GM18909 (cell line): ENCODE data around the gene FBLN5.
"Not testable (repeated sequence)": the region's sequence is repeated elsewhere in the genome, so short reads cannot be mapped to it uniquely, and the experiment has no call there.

ENCODE experiments used
- ATAC-seq: cut with Tn5 transposase; IDR thresholded peaks from one replicate; pipeline ENCODE4 v1.9.1; 2021; ENCODE audit warnings: mild to moderate bottlenecking; ENCODE audit not compliant: unreplicated experiment, poor library complexity

The FBLN5 gene

GRCh38 chr14:91888641-91889476 is 58.6 kb downstream of the FBLN5 start:
- no peak for ATAC-seq

GRCh38 chr14:91886961-91887360 is 60.5 kb downstream of the FBLN5 start:
- ATAC-seq = no peak

DNA sequence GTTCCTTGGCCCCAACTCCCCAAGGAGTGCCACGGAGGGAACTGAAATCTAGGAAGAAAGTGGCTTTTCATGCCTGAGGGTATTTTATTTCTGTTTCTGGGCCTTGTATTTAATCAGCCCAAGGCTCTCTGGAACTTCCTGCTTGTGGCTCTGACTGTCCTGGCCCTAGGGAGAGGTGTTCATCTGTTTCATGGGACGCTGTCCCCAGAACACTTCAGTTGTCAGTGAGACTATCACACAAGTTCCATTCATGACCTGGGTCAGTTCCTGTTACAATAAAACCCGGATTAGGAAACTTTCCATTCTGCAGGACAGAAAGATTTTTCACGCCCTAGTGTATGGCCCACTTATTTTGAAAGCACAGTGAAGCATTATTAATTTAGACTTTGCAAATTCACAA is 61.7 kb downstream of the FBLN5 start:
- no peak for ATAC-seq

- no peak for ATAC-seq
Measured at GRCh38 chr14:91885113-91885712, 62.3 kb downstream of the FBLN5 start.

GRCh38 chr14:91884664-91885063 is 62.8 kb downstream of the FBLN5 start:
- no peak for ATAC-seq

- no peak for ATAC-seq
Measured at GRCh38 chr14:91883753-91884152, 63.7 kb downstream of the FBLN5 start.

DNA sequence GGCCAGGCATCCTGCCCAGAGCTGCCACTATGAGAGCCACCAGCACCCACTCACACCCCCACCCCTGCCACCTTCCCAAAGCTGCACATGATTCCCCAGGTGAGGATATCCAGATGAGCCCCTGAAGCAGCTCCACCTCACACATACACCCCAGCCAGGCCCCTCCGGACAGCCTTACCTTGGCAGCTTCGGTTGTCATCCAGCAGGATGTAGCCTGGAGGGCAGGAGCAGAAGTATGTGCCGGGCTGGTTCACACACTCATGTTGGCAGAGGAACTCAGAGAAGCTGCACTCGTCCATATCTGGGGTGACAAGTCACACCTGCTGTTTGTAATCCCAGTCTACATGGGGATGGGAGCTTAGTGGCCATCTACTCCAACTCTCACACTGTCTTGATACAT is 64.7 kb downstream of the FBLN5 start:
- ATAC-seq = no peak

GRCh38 chr14:91882369-91882768 is 65.1 kb downstream of the FBLN5 start:
- ATAC-seq = no peak

- ATAC-seq = no peak
Measured at GRCh38 chr14:91879196-91879595, 68.3 kb downstream of the FBLN5 start.

DNA sequence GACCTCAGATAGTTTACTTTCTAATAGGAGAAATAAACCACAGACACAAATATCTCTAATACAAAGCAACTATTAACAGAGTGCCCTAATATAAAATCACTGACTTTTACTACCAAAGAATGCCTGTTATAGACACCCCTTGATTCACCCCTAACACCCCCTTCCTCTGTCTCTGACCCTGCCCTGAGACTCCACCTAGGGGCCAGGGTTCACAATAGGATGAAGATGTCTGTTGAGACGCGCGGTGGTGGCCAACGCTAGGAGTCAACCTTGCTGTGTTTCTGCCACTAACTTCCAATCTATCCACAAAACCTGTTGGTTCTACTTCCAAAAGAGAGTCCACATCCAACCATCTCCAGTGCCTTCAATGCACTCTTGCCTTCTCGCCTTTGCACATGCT is 69.2 kb downstream of the FBLN5 start:
- ATAC-seq = no peak

DNA sequence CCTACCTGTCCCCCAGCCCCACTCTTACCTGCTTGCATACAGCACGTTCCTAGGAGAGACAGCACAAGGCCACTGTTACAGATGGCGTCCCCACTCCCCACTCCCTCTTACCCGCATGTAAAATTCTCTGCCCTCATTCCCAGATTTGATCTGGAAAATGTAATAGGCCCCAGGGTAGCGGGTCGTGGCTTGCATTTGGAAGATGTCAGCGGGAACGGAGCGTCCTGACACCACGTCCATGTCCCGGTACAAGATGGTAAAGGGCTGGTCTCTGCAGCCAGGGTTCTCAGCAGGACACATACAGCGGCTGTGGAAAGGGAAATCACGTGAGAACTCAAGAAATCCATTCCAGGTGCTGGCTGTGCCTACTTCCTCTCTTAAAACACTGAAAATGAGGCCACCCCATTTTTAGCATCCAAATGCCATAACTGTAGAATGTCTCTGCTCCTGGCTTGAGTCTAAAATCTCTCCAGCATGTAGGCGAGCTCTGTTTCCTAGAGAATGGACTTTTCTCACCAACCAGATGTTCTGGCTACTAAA is 70.0 kb downstream of the FBLN5 start:
- ATAC-seq = no peak

- ATAC-seq = no peak
Measured at GRCh38 chr14:91876492-91876891, 71.0 kb downstream of the FBLN5 start.

DNA sequence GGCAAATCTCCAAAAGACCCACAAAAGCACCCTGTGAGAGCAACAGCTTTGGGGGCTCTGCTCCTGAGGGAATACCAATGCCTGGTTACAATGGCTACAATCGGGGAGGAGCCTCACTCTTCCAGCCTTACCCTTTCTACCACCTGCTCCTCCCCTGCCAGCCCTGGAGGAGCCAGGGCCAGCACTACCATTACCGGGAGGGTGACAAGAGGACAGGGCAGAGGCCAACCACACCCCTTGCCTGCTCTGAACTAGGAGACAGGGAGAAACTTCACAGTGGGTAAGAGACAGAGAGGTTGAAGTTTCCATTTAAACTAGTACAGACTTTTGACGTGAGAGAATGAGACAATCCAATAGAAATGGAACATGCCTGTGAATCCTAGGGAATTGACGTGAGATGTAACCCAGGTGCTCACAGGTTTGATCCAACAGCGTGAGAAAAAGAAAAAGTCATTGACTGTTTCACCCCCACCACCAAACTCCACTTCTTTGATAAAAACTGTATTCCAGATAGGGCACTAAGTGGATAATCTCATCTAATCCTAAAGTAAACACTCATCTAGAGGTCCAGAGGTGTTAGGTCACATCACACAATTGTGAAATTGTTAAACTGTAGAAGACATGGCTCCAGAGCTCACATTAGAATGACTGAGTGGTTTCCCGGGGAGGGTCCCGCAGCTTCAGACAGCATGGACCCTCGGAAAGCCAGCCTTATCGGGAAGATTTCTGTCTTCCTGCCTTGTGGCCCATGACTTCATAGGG is 71.8 kb downstream of the FBLN5 start:
- ATAC-seq = no peak

GRCh38 chr14:91873471-91874415 is 73.8 kb downstream of the FBLN5 start:
- ATAC-seq = peak; percentile 75

GRCh38 chr14:91872517-91873470 is 74.7 kb downstream of the FBLN5 start:
- ATAC-seq = peak; percentile 29

- ATAC-seq = peak; percentile 64
Measured at GRCh38 chr14:91872011-91872501, 75.4 kb downstream of the FBLN5 start.

GRCh38 chr14:91871401-91871800 is 76.1 kb downstream of the FBLN5 start:
- not testable (repeated sequence) for ATAC-seq

- ATAC-seq = no peak
Measured at GRCh38 chr14:91870890-91871289, 76.6 kb downstream of the FBLN5 start.

DNA sequence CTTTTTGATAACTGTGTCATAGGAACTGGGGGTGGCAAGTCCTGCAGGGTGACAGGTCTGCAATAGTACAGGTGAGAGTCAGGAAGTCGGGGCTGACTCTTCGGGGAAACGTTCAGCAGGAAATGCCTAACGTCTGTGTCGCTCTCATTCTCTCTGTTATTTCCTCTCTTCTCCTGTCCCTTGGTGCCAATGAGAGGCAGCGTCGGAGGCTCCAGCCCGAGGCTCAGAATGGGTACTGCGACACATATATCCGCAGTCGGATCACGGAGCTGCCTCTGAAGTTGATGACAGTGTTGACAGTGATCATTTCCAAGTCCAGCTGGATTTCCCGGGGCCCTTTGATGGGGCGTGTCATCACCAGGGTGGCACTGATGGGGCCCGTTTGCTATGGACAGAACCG is 77.5 kb downstream of the FBLN5 start:
- ATAC-seq = no peak
